ENCODE measurements around the gene ADORA1.

ADORA1 gene

DNA sequence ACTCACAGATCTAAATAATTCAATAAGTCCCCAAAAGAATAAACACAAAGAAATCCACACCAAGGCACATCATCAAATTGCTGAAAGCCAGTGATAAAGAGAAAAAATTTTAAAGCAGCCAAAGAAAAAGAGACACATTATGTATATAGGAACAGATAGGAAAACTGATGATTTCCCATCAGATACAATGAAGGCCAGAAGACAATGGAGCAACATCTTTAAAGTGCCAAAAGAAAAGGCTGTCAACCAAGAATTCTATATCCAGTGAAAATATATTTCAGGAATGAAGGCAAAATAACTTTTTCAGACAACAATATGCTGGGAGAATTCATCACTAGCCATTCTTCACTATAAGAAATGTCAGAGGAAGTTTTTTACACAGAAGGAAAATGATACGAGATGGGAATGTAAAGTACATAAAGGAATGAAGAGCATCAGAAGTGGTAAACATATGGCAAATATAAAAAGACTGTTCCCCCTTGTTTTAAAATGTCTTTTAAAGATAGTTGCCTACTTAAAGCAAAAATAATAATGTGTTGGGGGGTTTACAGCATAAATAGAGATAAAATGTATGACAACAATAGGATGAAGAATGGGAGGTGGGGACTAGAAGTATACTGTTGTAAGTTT, 32.4 kb upstream of the ADORA1 start:
- no peak for DNase-seq

DNA sequence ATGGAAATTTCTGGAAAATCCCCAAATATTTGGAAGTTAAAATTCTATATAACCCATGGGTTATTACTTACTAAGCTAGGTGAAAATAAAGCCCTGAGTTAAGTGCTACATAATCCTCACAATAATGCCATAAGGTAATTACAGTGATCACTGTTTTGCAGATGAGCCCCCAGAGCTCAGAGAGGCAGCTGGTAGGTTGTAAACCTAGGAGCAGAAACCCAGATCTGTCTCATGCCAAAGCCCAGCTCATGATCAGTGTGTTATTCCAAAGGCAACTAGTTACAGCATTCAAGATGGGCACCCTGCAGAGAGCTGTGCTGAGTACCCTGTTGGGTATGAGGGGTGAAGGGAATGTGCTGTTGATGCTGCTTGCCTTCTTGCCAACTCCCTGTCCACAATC, 31.0 kb upstream of the ADORA1 start:
- no peak for DNase-seq

DNA sequence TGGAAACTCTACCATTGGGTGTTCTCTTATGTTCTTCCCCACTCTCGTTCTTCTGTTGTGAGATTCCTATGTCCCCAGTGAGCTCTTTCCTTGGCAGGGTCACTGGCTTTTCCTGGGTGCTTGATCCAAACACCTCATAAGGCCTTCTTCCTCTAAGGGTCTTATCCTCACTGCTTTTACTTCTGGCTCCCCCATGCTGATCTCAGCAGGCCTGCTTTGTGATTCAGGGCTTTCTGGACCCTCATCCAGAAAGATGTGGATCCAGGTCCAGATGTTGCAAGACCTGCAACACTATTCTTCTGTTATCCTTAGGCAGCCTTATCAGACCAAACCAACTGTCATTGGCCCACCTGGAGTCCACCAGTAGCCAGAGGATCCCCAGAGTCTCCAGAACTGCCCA, 30.5 kb upstream of the ADORA1 start:
- no peak for DNase-seq

DNA sequence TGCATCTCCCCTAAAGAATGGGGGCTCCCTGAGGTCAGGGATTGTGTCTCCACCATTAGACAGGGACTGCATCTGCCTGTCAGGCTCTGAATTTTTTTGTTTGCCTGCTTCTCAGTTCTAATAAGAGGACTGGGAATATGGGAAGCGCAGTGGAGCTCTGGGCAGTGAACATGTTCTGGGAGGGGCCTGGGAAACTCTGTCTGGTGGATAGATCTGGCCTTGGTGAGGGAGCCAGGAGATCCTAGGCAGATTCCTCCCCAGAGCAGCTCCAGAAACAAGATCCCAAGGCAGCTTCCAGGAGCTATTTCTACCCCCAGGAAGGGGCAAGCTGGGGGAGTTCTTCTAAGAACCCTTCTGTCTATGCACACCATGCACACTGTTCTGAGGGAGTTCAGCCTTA, 29.1 kb upstream of the ADORA1 start:
- DNase-seq = no peak

DNA sequence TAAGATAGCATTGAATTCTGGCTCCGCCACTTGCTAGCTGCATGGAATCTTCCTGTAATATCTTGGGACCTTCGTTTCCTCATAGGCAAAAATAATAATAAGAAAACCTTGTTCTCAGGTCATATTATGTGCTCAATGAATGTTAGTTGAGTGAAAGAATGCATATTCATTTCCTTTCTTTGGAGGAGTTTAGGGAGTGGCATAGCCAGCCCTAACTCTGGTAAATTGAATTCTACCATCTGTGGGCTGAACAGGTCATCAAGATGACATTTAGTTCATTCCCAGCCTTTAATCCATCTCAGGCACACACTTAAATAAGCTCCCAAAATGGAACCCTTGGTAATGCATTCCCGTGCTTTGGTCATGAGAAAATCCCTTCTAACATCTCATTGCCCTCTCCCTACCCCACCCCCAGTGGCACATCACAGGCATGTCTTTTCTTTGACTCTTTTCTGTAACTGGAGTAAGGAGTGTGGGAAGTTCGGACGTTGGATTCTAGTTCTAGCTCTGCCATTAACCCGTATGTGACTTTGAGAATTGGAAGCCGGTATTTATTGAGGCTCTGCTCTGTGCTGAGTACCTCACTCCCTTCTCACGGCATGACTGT, 28.5 kb upstream of the ADORA1 start:
- DNase-seq = no peak

DNA sequence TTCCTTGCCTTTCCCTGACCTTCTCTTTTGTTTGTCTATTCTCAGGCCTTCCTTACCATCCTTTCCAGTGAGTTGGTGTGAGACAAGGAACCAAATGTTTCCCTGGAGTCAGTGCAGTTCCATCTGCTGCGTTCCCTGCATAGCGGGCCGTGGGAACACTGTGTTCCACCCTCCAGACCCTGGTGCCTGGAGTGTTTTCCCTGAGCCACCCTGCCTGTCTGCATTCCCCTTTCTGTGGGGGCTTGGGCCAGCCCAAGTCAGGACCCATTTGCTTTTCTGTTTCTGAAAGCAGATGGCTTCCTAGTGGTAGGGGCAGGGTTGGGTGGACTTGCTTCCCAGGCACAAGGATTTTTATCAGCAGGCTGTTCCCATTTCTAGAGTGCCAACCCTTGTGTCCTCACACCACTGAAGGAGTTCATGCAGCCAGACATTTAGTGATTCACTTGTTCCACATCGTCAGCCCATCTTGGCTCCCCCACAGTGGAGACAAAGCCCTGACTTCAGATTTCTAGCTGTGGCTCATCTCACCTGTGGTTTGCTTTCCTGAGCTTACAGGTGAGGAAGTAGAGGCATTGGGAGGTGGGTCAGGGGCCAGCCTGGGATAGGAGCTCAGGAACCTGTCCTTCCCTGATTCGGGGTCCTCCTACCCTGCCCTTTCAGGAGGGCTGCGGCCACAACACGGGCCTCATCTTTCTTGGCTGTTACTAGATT, 27.6 kb upstream of the ADORA1 start:
- DNase-seq = no peak

DNA sequence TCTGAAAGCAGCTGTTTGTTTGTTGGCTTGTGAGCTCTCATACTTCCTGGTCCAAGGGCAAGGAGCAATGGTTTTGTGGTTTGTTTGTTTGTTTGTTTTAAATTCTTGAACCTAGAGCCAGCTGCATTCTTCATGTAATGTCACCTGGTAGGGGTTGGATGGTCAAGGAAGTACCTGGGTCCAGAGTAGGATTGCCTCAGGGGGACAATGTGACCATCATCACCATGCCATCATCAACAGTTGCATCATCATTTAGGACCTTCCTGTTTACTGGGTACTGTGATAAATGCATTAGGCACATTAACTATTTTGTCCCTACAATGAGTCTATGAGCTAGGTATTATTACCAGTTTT, 27.0 kb upstream of the ADORA1 start:
- no peak for DNase-seq

DNA sequence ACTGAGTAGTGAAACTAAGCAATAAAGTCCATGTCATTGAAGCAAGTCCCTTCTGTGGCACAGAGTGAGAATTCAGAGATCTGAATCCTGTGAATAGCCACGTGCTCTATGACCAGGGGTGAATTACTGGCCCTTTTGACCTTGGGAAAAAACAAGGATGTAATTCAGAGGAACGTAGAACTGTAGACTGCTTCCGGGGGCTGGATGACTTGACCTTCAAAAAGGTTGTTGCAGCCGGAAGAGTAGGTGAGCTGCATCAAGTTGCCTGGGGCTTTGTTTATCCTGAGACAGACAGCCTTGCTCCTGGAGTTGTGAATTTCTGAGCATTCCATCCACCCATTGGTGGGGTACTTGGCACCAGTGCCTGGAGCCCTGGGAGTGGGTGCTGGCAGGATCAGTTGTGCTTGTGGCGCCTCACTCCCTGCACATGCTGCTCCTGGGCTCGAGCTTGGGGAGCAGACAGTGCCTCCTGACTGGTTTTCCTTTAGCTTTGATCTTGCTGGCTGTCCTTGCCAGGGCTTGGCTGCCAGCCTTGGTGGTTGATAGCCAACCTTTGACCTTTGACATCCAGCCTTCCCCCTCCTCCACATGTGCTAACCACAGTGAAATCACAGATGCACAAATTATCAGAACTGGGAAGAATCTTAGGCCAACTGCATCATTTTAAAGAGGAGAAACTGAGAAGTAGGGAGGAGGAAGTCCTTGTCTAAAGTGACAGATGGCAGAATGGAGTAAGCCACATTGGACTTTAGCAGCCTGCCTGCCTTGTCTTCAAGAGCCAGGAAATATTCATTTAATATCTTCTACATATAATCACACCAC, 25.5 kb upstream of the ADORA1 start:
- DNase-seq = no peak

DNA sequence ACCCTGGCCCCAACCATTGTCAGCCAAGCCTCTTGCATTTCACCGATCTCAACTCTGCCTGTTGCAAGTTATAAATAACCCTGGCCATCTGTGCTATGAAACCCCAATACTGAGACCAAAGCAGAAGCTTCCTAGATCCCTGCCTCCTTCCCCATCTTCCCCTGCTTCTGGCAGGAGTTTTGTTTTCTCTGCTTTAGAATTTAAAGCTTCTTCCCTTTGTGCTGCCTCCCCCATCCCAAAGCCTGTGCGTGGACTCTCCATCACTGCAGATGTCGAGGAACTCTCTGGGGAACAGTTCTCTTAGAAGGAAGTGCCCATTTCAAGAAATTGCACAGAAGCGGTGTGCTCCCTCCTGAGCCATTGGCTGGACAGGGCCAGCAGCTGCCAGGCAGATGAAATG, 24.3 kb upstream of the ADORA1 start:
- no peak for DNase-seq

DNA sequence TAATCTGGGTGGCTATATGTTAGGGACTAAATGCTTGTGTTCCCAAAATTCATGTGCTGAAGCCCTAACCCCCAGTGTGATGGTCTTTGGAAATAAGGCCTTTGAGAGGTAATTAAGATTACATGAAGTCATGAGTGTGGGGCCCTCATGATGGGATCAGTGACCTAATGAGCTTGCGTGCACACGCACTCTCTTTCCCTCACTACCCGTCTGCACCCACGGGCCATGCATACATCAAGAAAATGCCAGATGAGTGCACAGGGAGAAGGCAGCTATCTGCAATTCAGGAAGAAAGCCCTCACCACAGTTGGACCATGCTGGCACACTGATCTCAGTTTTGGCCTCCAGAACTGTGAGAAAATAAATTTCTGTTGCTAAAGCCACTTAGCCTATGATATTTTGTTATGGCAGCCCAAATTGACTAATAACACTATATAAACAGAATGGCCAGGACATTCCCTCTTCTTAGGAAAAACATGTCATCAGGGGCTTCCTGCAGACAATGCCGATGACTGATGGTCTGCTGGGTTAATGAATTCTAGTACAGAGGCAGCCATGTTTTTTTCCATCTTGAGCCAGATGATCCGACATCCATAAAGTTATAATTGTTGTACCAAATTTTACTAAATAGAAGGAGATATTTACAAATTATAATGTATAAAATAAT, 23.6 kb upstream of the ADORA1 start:
- DNase-seq = no peak

DNA sequence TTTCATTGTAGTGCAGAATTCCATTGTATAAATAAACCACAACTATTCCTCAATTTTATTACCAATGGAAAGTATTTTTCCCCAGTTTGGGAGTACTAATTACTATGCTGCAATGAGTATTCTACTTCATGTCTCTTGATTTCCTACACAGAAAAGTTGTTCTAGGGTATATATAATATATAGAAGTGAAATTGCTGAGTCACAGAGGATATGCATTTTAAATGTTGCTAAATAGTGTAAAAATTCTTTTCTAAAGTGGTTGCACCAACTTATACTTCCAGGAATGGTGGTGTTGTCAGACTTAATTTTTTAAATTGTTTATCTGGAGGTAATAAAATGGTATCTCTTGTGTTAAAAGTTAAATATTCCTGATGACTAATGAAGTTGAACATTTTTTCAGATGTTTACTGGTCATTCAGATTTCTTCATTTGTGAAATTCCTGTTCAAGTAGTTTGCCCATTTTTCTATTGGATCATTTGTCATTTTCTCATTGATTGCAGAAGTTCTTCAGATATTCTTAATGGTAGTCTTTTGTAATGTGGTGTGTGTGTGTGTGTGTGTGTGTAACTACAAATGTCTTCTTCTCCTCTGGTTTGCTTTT, 22.6 kb upstream of the ADORA1 start:
- no peak for DNase-seq

DNA sequence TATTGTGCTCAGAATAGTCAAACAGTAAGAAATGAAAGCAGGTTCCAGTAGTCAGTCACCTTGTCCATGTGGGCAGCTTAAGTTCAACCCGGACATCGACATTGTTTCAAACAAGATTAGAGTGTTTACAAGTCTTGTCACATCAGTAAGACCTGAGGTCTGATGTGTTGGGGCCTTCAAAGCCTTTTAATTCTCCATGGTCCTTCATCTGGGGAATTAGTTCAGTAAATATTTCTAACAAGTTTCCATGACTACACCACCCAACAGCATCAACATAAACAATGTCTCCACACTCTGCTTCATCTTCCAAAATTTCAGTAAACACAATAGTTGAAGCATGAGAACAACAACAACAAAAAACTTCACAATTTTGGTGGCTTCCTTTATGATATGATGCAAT, 15.1 kb upstream of the ADORA1 start:
- DNase-seq = no peak

DNA sequence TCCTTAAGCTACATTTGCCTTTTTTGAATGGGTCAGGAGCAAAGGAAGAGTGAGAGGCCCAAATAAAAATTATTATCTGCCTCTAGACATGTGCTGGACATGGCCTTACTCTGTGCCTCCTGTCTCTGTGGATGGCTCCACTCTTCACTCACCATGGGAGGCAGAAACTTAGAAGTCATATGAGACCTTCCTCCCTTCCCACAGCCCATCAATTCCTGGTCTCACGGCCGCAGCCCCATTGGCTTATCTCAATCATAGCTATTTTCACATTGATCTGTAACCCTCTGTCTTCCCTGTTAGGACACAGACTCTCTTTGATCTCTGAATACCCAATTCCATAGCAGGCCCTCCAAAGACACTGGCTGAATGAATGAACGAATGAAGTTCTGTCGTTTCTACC, 14.2 kb upstream of the ADORA1 start:
- no peak for DNase-seq

DNA sequence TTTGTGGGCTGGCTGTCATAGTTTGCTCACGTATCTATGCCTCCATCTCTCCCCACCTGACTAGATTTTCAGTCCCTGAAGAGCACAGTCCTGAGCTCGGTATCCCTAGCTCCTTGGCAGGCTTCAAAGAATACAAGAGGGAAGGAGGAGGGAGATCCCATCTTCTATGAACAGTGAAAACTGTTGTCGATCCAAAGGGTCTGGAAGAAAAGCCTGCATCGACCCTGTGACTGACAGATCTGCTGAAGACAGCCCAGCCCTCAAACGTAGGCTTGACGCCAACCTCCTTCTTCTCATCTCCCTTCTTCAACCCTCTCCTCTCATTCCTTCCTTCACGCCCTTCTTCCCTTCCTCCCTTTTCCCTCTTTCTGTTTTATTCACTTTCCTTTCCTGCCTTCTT, 13.3 kb upstream of the ADORA1 start:
- no peak for DNase-seq

DNA sequence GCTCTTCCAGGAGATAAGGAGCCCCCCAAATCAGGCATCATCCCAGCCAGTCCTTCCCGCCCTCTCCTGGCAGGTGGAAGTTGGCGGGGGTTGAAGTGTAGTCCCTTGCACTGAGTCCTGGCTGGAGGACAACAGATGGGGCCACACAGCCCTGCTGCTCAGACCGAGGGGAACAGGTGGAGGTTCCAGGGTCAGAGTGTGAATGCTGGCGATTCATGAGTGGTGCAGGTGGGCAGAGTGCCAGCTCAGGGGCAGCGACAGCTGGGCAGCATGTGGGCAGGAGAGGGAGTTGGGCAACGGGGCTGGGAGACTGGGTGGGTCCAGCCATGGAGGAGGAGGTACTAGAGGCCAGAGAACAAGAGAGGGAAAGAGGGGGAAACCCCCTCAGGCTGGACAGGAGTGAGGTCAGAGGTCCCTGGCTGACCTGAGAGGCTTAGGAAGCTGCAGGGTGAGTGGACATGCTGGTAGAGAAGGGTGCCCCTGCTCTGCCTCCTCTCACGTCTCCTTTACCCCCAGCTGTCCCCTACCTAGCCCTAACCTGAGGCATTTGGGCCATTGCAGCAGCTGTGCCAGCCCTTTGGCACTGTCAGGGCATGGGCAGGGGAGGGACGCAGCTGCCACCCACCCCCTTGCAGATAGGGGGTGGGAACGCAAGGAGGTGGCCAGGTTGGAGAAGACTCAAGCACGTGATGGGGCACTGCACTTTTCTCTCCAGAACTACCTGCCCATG, 11.3 kb upstream of the ADORA1 start:
- DNase-seq = no peak

DNA sequence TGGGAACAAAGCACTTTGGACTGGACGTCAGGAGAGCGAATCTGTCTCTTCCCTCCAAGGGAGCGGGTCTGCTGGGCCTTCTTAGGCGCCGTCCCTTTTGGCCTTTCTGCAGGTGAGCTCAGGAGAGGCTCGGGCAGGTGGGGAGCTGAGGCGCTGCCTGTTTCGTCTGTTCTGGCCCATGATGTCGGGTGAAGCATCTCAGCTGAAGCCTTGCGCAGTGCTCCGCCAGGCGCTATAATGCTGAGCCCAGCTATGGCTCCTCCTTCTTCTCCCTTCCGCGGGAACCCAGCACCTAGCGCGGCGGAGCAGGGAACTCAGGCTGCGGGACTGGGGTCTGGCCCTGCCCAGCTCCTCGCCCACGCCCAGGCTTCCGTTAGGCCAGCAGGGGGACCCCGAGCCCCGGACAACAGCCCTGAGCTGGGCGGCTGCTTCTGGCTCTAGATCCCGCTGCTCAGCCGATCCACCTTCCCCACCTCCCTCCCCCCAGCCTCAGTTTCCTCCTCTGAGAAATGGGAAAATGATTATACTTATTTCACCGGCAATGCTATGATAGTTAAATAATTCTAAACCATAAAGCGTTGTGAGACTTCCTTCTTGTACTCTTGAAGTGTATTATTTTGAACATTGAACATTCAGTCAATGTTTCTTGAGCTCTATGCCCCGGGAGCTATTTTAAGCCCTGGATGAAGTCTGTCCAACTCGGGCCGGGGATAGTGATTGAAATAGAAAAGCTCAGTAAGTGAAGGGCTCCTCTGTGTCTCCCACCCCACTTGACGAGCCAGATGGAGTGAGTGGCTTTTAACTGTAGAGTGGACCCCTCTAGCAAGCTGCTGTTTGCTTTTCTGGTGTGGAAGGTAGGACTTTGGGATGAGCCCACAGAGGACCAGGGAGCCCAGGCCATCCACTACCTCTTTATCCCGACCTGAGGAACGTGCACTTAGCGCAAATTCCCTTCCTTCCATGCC, 9.6 kb upstream of the ADORA1 start:
- DNase-seq = no peak

DNA sequence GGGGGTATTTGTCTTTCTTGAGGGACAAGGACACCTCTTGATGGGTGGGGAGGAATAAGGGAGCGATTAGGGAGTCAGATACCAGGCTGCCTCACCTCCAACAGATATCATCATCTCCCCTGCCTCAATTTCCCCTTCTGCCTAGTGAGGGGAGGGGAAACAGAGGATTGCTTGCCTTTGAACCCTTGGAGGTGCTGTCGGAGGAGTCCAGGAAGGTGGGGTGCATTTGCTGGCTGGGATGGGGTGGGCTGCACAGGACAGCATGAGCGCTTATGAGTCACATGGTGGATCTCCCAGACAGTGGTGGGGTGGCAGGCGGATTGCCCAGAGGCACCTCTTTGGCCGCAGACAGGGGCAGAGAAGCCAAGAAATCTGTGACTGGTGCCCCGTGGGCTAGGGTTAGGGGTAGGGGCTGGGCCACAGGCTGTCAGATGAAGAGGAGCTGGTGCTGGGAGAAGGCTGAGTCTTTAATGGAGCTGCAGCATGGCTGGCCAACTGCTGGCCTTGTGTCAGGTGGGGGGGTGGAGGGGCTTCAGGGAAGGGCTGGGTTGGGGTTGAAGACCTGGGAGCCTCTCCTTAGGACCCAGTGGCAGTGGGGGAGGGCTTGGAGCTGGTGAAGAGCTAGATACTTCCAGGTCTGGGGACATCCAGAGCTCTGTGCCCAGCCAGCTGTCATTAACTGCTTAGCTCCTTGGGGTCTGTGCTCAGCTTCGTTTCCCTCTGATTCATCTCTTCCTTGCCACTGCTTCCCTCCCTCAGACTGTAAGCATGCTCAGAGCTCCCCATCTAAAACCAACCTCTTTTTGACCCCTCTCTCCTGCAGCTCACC, 7.0 kb upstream of the ADORA1 start:
- no peak for DNase-seq

DNA sequence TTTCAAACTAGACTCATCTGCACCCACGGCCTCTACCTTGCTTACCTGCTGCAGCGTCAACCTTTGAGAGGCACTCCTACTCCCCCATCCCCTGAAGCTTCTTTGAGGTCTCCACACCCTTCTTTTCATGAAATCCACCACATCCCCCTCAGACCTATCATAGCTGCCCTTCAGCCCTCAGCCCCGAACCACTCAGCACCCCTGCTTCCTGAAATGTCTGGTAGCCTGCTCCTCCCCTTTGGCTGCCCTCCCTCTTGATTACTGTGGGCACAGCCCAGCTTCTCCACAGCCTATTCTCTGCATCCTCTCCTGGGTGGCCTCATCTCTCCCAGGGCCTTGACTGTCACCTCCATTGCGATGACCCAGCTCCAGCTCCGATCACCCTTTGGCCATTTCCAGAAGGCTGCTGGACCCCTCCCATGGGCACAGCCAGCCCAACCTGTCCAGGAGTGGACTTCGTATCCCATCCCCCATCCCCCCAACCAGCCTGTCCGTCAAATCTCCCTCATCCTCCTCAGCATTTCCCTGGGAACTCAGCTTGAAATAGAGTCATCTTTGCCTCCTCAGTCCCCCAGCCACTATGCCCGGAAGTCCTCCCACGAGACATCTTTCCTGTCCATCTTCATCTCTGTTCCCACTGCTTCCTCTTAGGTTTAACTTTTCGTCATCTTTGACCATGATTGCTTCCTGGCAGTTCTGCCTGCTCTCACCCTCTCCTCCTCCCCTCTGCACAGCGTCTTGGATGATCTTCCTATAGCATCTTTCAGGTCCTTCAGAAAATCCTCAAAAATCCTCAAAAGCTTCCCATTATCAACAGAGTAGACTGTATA, 6.1 kb upstream of the ADORA1 start:
- DNase-seq = no peak

DNA sequence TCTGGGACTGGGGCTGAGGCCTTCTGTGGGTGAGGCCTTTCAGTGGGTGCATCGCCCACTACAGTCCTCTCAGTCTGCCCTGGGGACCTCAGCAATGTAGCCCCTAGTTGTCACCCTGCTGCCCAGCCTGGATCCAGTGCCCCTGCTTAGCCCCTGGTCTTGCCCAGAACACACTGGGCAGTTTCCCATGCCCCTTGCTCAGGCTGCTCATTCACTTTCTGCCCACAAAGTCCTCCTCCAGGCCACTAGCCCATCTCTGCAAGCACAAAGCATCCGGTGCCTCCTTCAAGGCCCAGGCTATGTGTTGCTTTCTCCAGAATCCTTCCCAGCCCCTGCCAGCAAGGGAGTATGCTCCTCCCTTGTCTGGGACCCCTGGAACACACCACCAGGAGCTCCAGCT, 5.4 kb upstream of the ADORA1 start:
- no peak for DNase-seq

Data from NCI-H1694 (cell line).